LNCaP clone FGC (cell line): ENCODE data around the gene MYO18B.

Experiments used
- DNase-seq: peaks from one replicate; pipeline ENCODE4 v3.0.0-alpha.2; 2011; ENCODE audit warnings: low read depth
- H3K4me3 ChIP-seq: 2 replicates; pipeline ENCODE4 v1.5.1; 2011; ENCODE audit warnings: mild to moderate bottlenecking, low read depth, low read length, control low read depth
- TF ChIP-seq, protein P1 (sequence below): IDR thresholded peaks from 2 replicates; pipeline ENCODE4 v1.5.1; 2012; ENCODE audit warnings: mild to moderate bottlenecking; ENCODE audit not compliant: control insufficient read depth, insufficient read depth; ENCODE audit errors: extremely low read depth

The MYO18B gene

DNA sequence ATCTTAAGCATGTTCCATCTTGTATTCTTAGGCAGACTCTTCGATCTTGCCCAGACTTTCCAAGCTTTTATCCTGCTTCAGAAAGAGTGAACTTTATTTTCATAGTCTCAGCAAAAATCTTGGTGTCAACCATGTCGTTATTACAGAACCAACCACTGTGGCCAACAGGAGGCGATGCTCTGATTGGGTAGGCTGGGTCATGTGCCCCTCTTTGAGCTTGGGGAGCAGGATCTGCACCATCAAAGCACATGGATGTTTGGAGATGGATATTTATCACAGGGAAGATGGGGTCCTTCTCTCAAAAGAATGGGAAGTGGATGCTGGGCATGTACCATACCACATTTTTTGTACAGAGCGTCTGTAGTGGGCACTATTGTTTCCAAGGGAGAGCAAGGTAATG, 197.4 kb downstream of the MYO18B start:
- DNase-seq: no peak
- H3K4me3 ChIP-seq: no peak overlapping the region
- TF ChIP-seq, protein P1, sequence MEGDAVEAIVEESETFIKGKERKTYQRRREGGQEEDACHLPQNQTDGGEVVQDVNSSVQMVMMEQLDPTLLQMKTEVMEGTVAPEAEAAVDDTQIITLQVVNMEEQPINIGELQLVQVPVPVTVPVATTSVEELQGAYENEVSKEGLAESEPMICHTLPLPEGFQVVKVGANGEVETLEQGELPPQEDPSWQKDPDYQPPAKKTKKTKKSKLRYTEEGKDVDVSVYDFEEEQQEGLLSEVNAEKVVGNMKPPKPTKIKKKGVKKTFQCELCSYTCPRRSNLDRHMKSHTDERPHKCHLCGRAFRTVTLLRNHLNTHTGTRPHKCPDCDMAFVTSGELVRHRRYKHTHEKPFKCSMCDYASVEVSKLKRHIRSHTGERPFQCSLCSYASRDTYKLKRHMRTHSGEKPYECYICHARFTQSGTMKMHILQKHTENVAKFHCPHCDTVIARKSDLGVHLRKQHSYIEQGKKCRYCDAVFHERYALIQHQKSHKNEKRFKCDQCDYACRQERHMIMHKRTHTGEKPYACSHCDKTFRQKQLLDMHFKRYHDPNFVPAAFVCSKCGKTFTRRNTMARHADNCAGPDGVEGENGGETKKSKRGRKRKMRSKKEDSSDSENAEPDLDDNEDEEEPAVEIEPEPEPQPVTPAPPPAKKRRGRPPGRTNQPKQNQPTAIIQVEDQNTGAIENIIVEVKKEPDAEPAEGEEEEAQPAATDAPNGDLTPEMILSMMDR: no peak

- no peak overlapping the region for H3K4me3 ChIP-seq
- TF ChIP-seq, protein P1: no peak
- no peak for DNase-seq
These were observed 198.5 kb downstream of the MYO18B start for GRCh38 chr22:25940479-25940878.

DNA sequence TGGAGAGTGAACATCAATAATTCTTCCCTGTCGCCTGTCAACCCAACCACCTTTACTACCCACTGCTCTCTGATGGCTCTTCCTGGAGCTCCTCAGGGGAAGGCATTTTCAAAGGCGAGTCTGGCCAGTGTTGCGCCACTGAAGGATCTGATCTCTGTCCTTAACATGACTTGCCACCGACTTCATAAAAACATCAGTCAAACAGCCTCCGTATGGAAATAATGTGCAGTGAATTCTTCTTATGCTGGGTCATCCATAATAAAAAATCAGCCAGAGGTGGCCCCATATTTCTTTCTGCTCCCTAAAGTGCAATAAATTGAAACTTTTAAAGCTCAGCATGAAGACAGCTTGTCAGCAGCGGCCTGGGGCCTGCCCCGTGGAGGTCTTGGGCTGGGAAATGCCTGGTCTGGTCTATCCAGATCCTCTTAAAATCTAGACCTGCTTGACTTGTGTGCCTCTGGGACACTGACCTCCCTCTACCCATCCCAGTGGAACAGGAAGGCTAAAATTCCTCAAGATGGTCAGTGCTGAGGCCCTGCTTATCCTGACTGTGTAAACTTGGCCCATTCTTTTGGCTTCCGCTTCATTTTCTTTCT, 199.5 kb downstream of the MYO18B start:
- no peak for DNase-seq
- H3K4me3 ChIP-seq: no peak overlapping the region
- TF ChIP-seq, protein P1: no peak

DNA sequence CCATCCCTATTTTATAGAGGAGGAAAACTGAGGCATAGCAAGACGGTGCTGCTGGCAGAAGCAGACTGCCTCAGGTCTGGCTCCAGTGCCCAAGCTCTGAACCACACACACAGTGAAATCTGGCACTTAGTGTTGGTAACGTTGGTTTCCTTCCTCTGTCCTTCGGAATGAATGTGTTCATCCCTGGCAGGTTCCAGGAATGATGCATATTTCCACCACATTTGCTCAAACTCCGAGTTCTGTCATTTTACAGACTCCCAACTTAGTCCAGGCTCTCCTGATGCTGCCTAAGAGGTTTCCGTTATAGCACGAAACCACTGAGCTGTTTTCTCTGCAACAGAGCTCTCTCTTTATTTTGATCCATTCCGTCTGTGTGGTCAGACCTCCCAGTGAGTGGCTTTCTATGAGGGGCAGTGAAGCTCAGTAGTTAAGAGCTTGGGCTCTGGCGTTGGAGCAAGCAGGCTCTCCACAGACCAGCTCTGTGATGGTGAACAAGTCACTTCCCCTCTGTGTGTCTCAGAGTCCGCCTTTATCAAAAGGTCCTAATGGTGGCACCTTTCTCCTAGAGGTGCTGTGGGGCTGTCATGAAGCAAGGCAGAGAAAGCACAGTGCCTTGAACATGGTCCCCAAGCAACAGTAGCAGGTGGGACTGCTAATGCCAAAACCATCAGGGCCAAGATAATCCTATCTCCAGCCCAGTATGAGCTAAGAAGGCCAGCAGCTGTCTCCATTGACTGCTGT, 200.3 kb downstream of the MYO18B start:
- TF ChIP-seq, protein P1: no peak
- DNase-seq: no peak
- no peak overlapping the region for H3K4me3 ChIP-seq

GRCh38 chr22:25942856-25943411, 200.9 kb downstream of the MYO18B start:
- no peak for DNase-seq
- no peak overlapping the region for H3K4me3 ChIP-seq
- TF ChIP-seq, protein P1: no peak

GRCh38 chr22:25950111-25950510, 208.1 kb downstream of the MYO18B start:
- TF ChIP-seq, protein P1: no peak
- DNase-seq: no peak
- H3K4me3 ChIP-seq: no peak overlapping the region
